Ovary (tissue), 3 donors: ENCODE measurements around the gene OTC.

ENCODE experiments used
- CTCF ChIP-seq, 3 donors: fragments of 450-650 bp in 2 of 3; fragments of 200-600 bp in 1 of 3; IDR thresholded peaks; one replicate each; pipeline versions ENCODE4 v1.5.1 to v1.8.0; 2016 to 2022; ENCODE audit warnings: antibody characterized with exemption in 3 of 3, mild to moderate bottlenecking in 1 of 3
- EP300 ChIP-seq: sonication (generic); formaldehyde crosslinking; IDR thresholded peaks from one replicate; pipeline ENCODE4 v1.6.1; 2017; ENCODE audit warnings: antibody characterized with exemption
- POLR2A ChIP-seq: fragments of 450-650 bp; IDR thresholded peaks from one replicate; pipeline ENCODE4 v1.6.1; 2017; ENCODE audit warnings: antibody characterized with exemption, mild to moderate bottlenecking, moderate library complexity
- donor health status: DM: no; HTN: no; CAD: no.

GRCh38 chrX:38336538-38337240 is 15.7 kb upstream of the OTC start:
- TF ChIP-seq CTCF (IDR thresholded peaks at IDR 0.05) = no peak
- TF ChIP-seq POLR2A = no peak
- no peak for TF ChIP-seq EP300
